Small intestine (tissue), 7 donors: ENCODE measurements around the gene LYPD3. TPM values are rescaled to one million over a fixed set of nuclear protein-coding genes. Genes with fewer than 3 reads are reported as not detected.
A peak's percentile ranks its signal among the peaks of the same experiment; 100 is the strongest.

ENCODE experiments used
- DNase-seq, 2 donors: peaks; one replicate each; pipeline versions ENCODE4 v3.0.0 to v3.0.0-alpha.2; 2013
- FAIRE-seq: peaks from 2 replicates; lab custom pipeline; 2012; peaks lifted over from hg19 to GRCh38; lab: Jason Lieb, UNC
- H3K27ac ChIP-seq, 3 donors: one replicate each; pipeline ENCODE4 v1.5.1; 2013; ENCODE audit warnings: low read length in 2 of 3, mild to moderate bottlenecking in 2 of 3, control low read depth in 1 of 3, inconsistent platforms in 1 of 3, low read depth in 1 of 3, moderate library complexity in 1 of 3
- H3K27me3 ChIP-seq, 3 donors: one replicate each; pipeline ENCODE4 v1.6.1; 2013; ENCODE audit warnings: low read length in 3 of 3, inconsistent platforms in 1 of 3; ENCODE audit not compliant: control insufficient read depth in 3 of 3, insufficient read depth in 3 of 3
- H3K36me3 ChIP-seq, 3 donors: one replicate each; pipeline ENCODE4 v1.6.1; 2013; ENCODE audit warnings: low read length in 3 of 3, inconsistent platforms in 1 of 3, low read depth in 1 of 3, mild to moderate bottlenecking in 1 of 3, moderate library complexity in 1 of 3; ENCODE audit not compliant: control insufficient read depth in 3 of 3, insufficient read depth in 2 of 3
- H3K4me1 ChIP-seq, 3 donors: one replicate each; pipeline ENCODE4 v1.6.1; 2013; ENCODE audit warnings: low read length in 2 of 3, inconsistent platforms in 1 of 3, low read depth in 1 of 3, mild to moderate bottlenecking in 1 of 3, moderate library complexity in 1 of 3; ENCODE audit not compliant: control insufficient read depth in 3 of 3, insufficient read depth in 2 of 3
- H3K4me3 ChIP-seq, 3 donors: one replicate each; pipeline ENCODE4 v1.5.1; 2013; ENCODE audit warnings: low read length in 3 of 3, control low read depth in 1 of 3, inconsistent platforms in 1 of 3, low read depth in 1 of 3, mild to moderate bottlenecking in 1 of 3, moderate library complexity in 1 of 3
- H3K9me3 ChIP-seq, 2 donors: one replicate each; pipeline ENCODE4 v1.6.1; 2013; ENCODE audit warnings: low read depth in 1 of 2, low read length in 1 of 2; ENCODE audit not compliant: control insufficient read depth in 2 of 2, insufficient read depth in 1 of 2
- WGBS, 3 donors: extraction: QIAGEN DNeasy Blood & Tissue Kit; methylation state at CpG; one replicate each; pipeline ENCODE4 v1.1.7; 2013; 5-methylcytosine and 5-hydroxymethylcytosine counted together
- polyA plus RNA-seq, 4 donors: library from polyadenylated mRNA; stranded (reverse) in 3 of 4; unstranded in 1 of 4; fragments of 200-250 nt in 3 of 4; fragments of 120-200 nt in 1 of 4; gene quantifications; one replicate each; pipeline versions ENCODE4 v1.2.1 to v1.2.3, GENCODE V29; 2013
- donor health status: healthy with polysubstance abuse.
- donor health status: control.
- donor health status: control.
- donor health status: Bipolar disorder and iron deficiency.
- donor health status: healthy.

Gene LYPD3
- polyA plus RNA-seq, 4 donors = 0.73 to 1.1 (median 0.86) TPM; not detected in 1

DNA sequence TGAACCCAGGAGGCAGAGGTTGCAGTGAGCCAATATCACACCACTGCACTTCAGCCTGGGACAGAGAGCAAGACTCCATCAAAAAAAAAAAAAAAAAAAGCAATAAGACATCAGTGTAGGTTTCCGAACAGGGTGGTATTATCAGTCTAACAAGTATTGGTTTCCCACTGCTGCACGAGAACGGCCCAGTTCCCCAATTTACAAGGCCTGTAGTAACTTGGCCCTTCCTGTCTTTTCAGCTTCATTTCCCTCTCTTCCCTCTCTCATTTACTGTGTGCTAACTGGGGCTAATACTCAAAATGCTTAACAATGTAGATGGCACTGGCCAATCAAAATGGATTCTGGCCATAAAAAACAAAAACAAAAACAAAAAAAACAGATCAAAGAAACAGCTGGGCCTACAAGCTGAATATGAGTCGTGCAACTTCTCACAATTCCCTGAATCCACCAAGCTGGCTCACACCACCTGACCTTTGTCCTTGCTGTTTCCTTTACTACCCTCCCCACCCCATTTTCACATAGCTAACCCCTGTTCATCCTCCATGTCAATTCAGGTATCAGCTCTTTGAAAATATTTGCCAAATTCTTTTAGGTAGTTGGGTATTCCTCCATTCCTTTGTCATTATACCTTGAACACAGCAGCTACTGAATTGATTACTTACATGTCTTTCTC, 48.3 kb downstream of the LYPD3 start:
- Histone ChIP-seq H3K4me1 (no peaks in the 10 kb centered on the region), H3K36me3 (no peaks in the 10 kb centered on the region), H3K4me3 (no peak overlapping the region), H3K9me3 (peaks cover 0 to 13% of the 10 kb centered on the region in 2 donors), H3K27me3 (peaks cover 0 to 3% (median 0%) of the 10 kb centered on the region in 3 donors), H3K27ac (no peak overlapping the region)
- WGBS, 3 donors = 57 to 69% (median 62%) methylated on average over 4 of the region's 4 CpGs
- no peak for FAIRE-seq
- DNase-seq = peak; percentile 31 to 35

DNA sequence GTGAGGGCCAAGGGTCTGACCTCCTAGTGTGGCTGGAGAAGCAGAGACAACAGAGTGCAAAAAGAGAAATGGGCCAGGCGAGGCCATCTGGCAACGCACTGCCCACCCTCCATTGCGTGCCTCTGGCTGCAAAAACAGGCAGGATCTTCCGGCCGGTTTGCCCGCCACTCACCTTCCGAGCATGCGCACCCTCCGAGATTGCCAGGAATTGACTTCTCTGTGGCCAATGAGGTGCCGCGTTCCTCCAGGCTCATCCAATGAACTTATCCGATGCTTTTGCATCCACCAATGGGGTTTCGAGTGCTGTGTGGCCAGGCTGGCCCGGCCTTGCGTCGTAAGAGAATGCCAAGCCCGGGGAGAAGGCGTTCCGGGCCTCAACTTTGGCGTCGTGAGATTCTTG, 50.9 kb downstream of the LYPD3 start, which contains the start of gene TEX101:
Gene TEX101, plus strand, starts transcription at position 337 of the 400 bp plus-strand sequence. CDS start 1,030 bp downstream, outside the sequence.
- FAIRE-seq = no peak
- no peak within 1 kb of the TSS for H3K4me3 ChIP-seq
- peaks cover 0 to 3% (median 0%) of the 10 kb centered on the region in 3 donors for H3K27me3 ChIP-seq
- DNase-seq = no peak
- 96 to 99% (median 96%) methylated on average over 21 of the region's 21 CpGs for WGBS, 3 donors
- H3K36me3 ChIP-seq = no peaks in the 10 kb centered on the region
- peaks cover 0 to 13% of the 10 kb centered on the region in 2 donors for H3K9me3 ChIP-seq
- no peak within 1 kb of the TSS for H3K27ac ChIP-seq
- H3K4me1 ChIP-seq = no peaks in the 10 kb centered on the region

- WGBS, 3 donors = 67 to 76% (median 75%) methylated on average over 6 of the region's 6 CpGs
- Histone ChIP-seq H3K9me3 (peaks cover 0 to 13% of the 10 kb centered on the region in 2 donors), H3K4me1 (no peaks in the 10 kb centered on the region), H3K4me3 (no peak overlapping the region), H3K36me3 (no peaks in the 10 kb centered on the region), H3K27ac (no peak overlapping the region), H3K27me3 (peaks cover 0 to 3% (median 0%) of the 10 kb centered on the region in 3 donors)
- FAIRE-seq (no peak), DNase-seq (no peak)
Observed at GRCh38 chr19:43412441-43412840, 53.0 kb downstream of the LYPD3 start.

Other genes with a start within 250 kb of the LYPD3 start
- gene PSG9, start 196.1 kb downstream of the LYPD3 start, polyA plus RNA-seq = under 1 TPM in 1 of 4 donors, not detected in 3; 0.03 TPM
- gene CD177, start 111.9 kb downstream of the LYPD3 start, polyA plus RNA-seq = under 1 TPM in 1 of 4 donors, not detected in 3; 0.35 TPM
- not detected for gene TEX101, start 50.7 kb downstream of the LYPD3 start, polyA plus RNA-seq
- gene PHLDB3, start 39.1 kb upstream of the LYPD3 start, polyA plus RNA-seq = 10 to 100 TPM in 3 of 4 donors, 1 to 10 TPM in 1; 6.2 to 33.6 (median 23.6) TPM
- 100 to 1,000 TPM; 118 to 164 (median 129) TPM for gene ETHE1, start 61.6 kb upstream of the LYPD3 start, polyA plus RNA-seq
- 1 to 10 TPM; 1.1 to 4.5 (median 1.9) TPM for gene ZNF575, start 67.6 kb upstream of the LYPD3 start, polyA plus RNA-seq
- gene XRCC1, start 109.9 kb upstream of the LYPD3 start, polyA plus RNA-seq = 10 to 100 TPM in 3 of 4 donors, 1 to 10 TPM in 1; 9.7 to 46.3 (median 16.0) TPM
- gene PINLYP, start 110.2 kb upstream of the LYPD3 start, polyA plus RNA-seq = 10 to 100 TPM in 1 of 4 donors, 1 to 10 TPM in 3; 5.1 to 13.8 (median 9.1) TPM
- 1 to 10 TPM; 2.0 to 8.8 (median 3.9) TPM for gene IRGQ, start 130.5 kb upstream of the LYPD3 start, polyA plus RNA-seq
- 10 to 100 TPM; 14.7 to 24.2 (median 17.2) TPM for gene ZNF576, start 131.0 kb upstream of the LYPD3 start, polyA plus RNA-seq
- 1 to 10 TPM in 1 of 4 donors, under 1 TPM in 3; 0.27 to 1.0 (median 0.49) TPM for gene SRRM5, start 146.5 kb upstream of the LYPD3 start, polyA plus RNA-seq
- 10 to 100 TPM; 16.8 to 43.2 (median 25.3) TPM for gene ZNF428, start 154.0 kb upstream of the LYPD3 start, polyA plus RNA-seq
- gene CADM4, start 174.2 kb upstream of the LYPD3 start, polyA plus RNA-seq = 1 to 10 TPM in 3 of 4 donors, not detected in 1; 1.1 to 6.8 (median 4.9) TPM
- gene PLAUR, start 204.6 kb upstream of the LYPD3 start, polyA plus RNA-seq = 10 to 100 TPM in 2 of 4 donors, 1 to 10 TPM in 2; 4.1 to 17.6 (median 9.5) TPM